K562 (cell line): ENCODE data around the gene GPATCH3. TPM values are rescaled to one million over a fixed set of nuclear protein-coding genes. Genes with fewer than 3 reads are reported as not detected.
A peak's percentile ranks its signal among the peaks of the same experiment; 100 is the strongest.

Source experiments
- CTCFL ChIP-seq: IDR thresholded peaks from 2 replicates; pipeline ENCODE4 v1.6.1; 2011; ENCODE audit warnings: borderline replicate concordance, low read depth, mild to moderate bottlenecking, moderate library complexity, low read length; ENCODE audit not compliant: insufficient read depth, poor library complexity, severe bottlenecking
- ELK1 ChIP-seq: sonication (generic); formaldehyde crosslinking; IDR thresholded peaks from 2 replicates; pipeline ENCODE4 v1.8.1; 2022; ENCODE audit warnings: missing genetic modification reagents
- RHOXF2B ChIP-seq: fragments of 250-450 bp; sonication (Bioruptor Pico); conservative IDR thresholded peaks from 2 replicates; pipeline ENCODE4 v1.5.1; 2021
- SAFB2 ChIP-seq: fragments of 200-400 bp; formaldehyde crosslinking; IDR thresholded peaks from 2 replicates; pipeline ENCODE4 v1.6.1; 2018; ENCODE audit warnings: borderline replicate concordance, low read length, low read depth, moderate library complexity; ENCODE audit not compliant: severe bottlenecking
- SUPT5H ChIP-seq: fragments of 450-650 bp; IDR thresholded peaks from 2 replicates; pipeline ENCODE4 v1.6.1; 2016
- TAF7 ChIP-seq: fragments of 450-650 bp; IDR thresholded peaks from 2 replicates; pipeline ENCODE4 v1.6.1; 2016; ENCODE audit warnings: missing genetic modification characterization, missing compliant biosample characterization
- TCF7 ChIP-seq: sonication (generic); IDR thresholded peaks from 2 replicates; pipeline ENCODE4 v1.6.1; 2016; ENCODE audit warnings: antibody characterized with exemption, borderline replicate concordance
- ZNF24 ChIP-seq: fragments of 450-650 bp; IDR thresholded peaks from 2 replicates; pipeline ENCODE4 v1.6.1; 2016
- ZNF280B ChIP-seq: fragments of 250-450 bp; sonication (Bioruptor Pico); IDR thresholded peaks from 2 replicates; pipeline ENCODE4 v1.5.1; 2021; ENCODE audit warnings: mild to moderate bottlenecking
- ZNF398 ChIP-seq: fragments of 250-450 bp; sonication (Bioruptor Pico); IDR thresholded peaks from 2 replicates; pipeline ENCODE4 v1.8.0; 2021; ENCODE audit warnings: moderate library complexity, mild to moderate bottlenecking, inconsistent platforms
- ZNF592 ChIP-seq: fragments of 450-650 bp; IDR thresholded peaks from 2 replicates; pipeline ENCODE4 v1.6.1; 2017; ENCODE audit warnings: antibody characterized with exemption, mild to moderate bottlenecking
- ZNF639 ChIP-seq, 2 experiments: fragments of 200-800 bp in 1 of 2; sonication (Bioruptor generic) in 1 of 2; sonication (generic) in 1 of 2; formaldehyde crosslinking in 1 of 2; IDR thresholded peaks in 1 of 2; conservative IDR thresholded peaks in 1 of 2; 2 replicates each; pipeline versions ENCODE4 v1.5.0 to v1.6.1; 2016 to 2020; ENCODE audit warnings: missing compliant biosample characterization in 1 of 2, missing genetic modification characterization in 1 of 2, missing genetic modification reagents in 1 of 2
- polyA plus RNA-seq, 8 experiments: library from polyadenylated mRNA; depleted of rRNA in 4 of 8; stranded (reverse) in 5 of 8; unstranded in 3 of 8; fragments of >200 nt; fragmentation: Nextera tagmentation in 2 of 8; fragmentation: Illumina TruSeq in 1 of 8; extraction: Ambion mirVana in 2 of 8; extraction: Trizol in 1 of 8; gene quantifications; 2 replicates each; pipeline versions ENCODE4 v1.2.1 to v1.2.3, GENCODE V29; 2011 to 2014; ENCODE audit warnings: inconsistent platforms in 1 of 8, missing spikeins in 1 of 8
- total RNA-seq, 7 experiments: library from RNA; depleted of rRNA in 6 of 7; stranded (reverse); fragments of >200 nt in 6 of 7; fragmentation: Illumina TruSeq in 2 of 7; extraction: Trizol in 2 of 7; gene quantifications; 2 replicates each; pipeline versions ENCODE4 v1.2.1 to v1.2.3, GENCODE V29; 2011 to 2021; ENCODE audit warnings: low replicate concordance in 1 of 7

GPATCH3 gene
- total and polyA plus RNA-seq, 9 of the 15 experiments (the other 6 are each of a cell fraction or from before 2014, with no cell fraction given): 1.6 to 23.0 (median 13.3) TPM

GRCh38 chr1:26889551-26890466, 10.5 kb downstream of the GPATCH3 start, which contains the start of gene GPN2 (continued):
- TF ChIP-seq ELK1 (CRISPR knock-in tag) (no peak), TAF7 (tag) (0 out of 2 replicates have a peak, but pooled peaks have one; percentile 13), RHOXF2B (no peak), TCF7 (no peak), SUPT5H (peak; percentile 95), ZNF398 (CRISPR knock-in tag) (no peak), SAFB2 (no peak), ZNF280B (no peak), ZNF24 (no peak), CTCFL (no peak), ZNF639 (CRISPR knock-in tag; conservative IDR thresholded peaks at IDR 0.05 in 1 of 2, IDR thresholded peaks at IDR 0.05 in 1 of 2) (peak in 1 of 2 experiments; percentile 88; a peak in 2 of 4 replicates), ZNF592 (peak; percentile 45; the same call in 1 of the 2 replicates)
